HG03442 (cell line): Measurements from ENCODE around the gene MBOAT2.

Source experiments
- ATAC-seq: cut with Tn5 transposase; IDR thresholded peaks from one replicate; pipeline ENCODE4 v1.9.1; 2021; ENCODE audit warnings: mild to moderate bottlenecking, moderate library complexity; ENCODE audit not compliant: unreplicated experiment

Gene MBOAT2

GRCh38 chr2:9018109-9018508 is 14.6 kb upstream of the MBOAT2 start:
- no peak for ATAC-seq

GRCh38 chr2:9017411-9017810 is 13.9 kb upstream of the MBOAT2 start:
- no peak for ATAC-seq

- ATAC-seq: no peak
Measured at GRCh38 chr2:9015998-9016397, 12.5 kb upstream of the MBOAT2 start.

- ATAC-seq: no peak
Measured at GRCh38 chr2:9013403-9013802, 9.9 kb upstream of the MBOAT2 start.

- ATAC-seq: no peak
Measured at GRCh38 chr2:9010866-9011265, 7.4 kb upstream of the MBOAT2 start.

- no peak for ATAC-seq
Measured at GRCh38 chr2:9008951-9009664, 5.6 kb upstream of the MBOAT2 start.

GRCh38 chr2:9006368-9006767 is 2.9 kb upstream of the MBOAT2 start:
- ATAC-seq: no peak

- no peak for ATAC-seq
Measured at GRCh38 chr2:9004338-9005204, 1.1 kb upstream of the MBOAT2 start.

GRCh38 chr2:9003366-9003615 is 193 bp downstream of the MBOAT2 start:
- ATAC-seq: no peak

GRCh38 chr2:9002637-9003365 is 683 bp downstream of the MBOAT2 start:
- peak; percentile 17 for ATAC-seq

- ATAC-seq: no peak
Measured at GRCh38 chr2:9002313-9002636, 1.2 kb downstream of the MBOAT2 start.

GRCh38 chr2:9001778-9002177 is 1.7 kb downstream of the MBOAT2 start:
- ATAC-seq: no peak

GRCh38 chr2:9001229-9001628 is 2.3 kb downstream of the MBOAT2 start:
- ATAC-seq: no peak

- no peak for ATAC-seq
Measured at GRCh38 chr2:9000442-9000841, 3.0 kb downstream of the MBOAT2 start.

- no peak for ATAC-seq
Measured at GRCh38 chr2:8999797-9000196, 3.7 kb downstream of the MBOAT2 start.

- no peak for ATAC-seq
Measured at GRCh38 chr2:8999102-8999446, 4.4 kb downstream of the MBOAT2 start.

- ATAC-seq: no peak
Measured at GRCh38 chr2:8998418-8999101, 4.9 kb downstream of the MBOAT2 start.

- no peak for ATAC-seq
Measured at GRCh38 chr2:8997631-8998030, 5.9 kb downstream of the MBOAT2 start.

GRCh38 chr2:8997108-8997507 is 6.4 kb downstream of the MBOAT2 start:
- no peak for ATAC-seq

- ATAC-seq: no peak
Measured at GRCh38 chr2:8996006-8996405, 7.5 kb downstream of the MBOAT2 start.

GRCh38 chr2:8994386-8994785 is 9.1 kb downstream of the MBOAT2 start:
- no peak for ATAC-seq

GRCh38 chr2:8993902-8994278 is 9.6 kb downstream of the MBOAT2 start:
- no peak for ATAC-seq
